ENCODE data around the gene LASP1NB.

The LASP1NB gene

GRCh38 chr17:38921756-38922411 lies 3.5 kb upstream of the LASP1NB start:
- FAIRE-seq (no peak), DNase-seq (ENCODE audit: low read depth in 1 of 2, low spot score in 2 of 2) (peak in 1 of 2 experiments; percentile 48)
- Histone ChIP-seq H2BK20ac (ENCODE audit: low read length) (no peak overlapping the region), H2AFZ (ENCODE audit: low read length) (no peak overlapping the region), H4K20me1 (replicated peaks in 1 of 2; ENCODE audit: control insufficient read depth in 1 of 2, insufficient read depth in 2 of 2, low read length in 2 of 2) (peaks cover 3 to 6% of the 10 kb centered on the region in 2 experiments), H3K36me3 (ENCODE audit: control insufficient read depth in 2 of 4, insufficient read depth in 4 of 4, low read length in 3 of 4) (peaks cover 6 to 15% (median 13%) of the 10 kb centered on the region in 4 experiments; a peak in 7 of 8 replicates), H3K27me3 (replicated peaks in 1 of 4; ENCODE audit: control insufficient read depth in 3 of 4, extremely low read depth in 1 of 4, insufficient read depth in 3 of 4, low read length in 3 of 4) (no peaks in the 10 kb centered on the region), H4K8ac (ENCODE audit: extremely low read depth, insufficient read depth, low read length) (no peak overlapping the region), H3K9me3 (ENCODE audit: insufficient read depth in 2 of 2, low read depth in 1 of 2, low read length in 1 of 2) (no peaks in the 10 kb centered on the region), H3K4ac (replicated peaks; ENCODE audit: insufficient read length, low read depth, low read length) (no peak overlapping the region), H3K4me3 (ENCODE audit: extremely low read depth in 1 of 4, insufficient read depth in 2 of 4, low read depth in 3 of 4, low read length in 4 of 4) (no peak overlapping the region), H2BK12ac (ENCODE audit: low read depth, low read length) (no peak overlapping the region), H3K9ac (replicated peaks in 1 of 4; ENCODE audit: extremely low read depth in 1 of 4, low read depth in 3 of 4, low read length in 3 of 4) (no peak overlapping the region), H2AK5ac (ENCODE audit: low read depth, low read length) (no peak overlapping the region; the same call in 1 of the 2 replicates), H2BK120ac (replicated peaks; ENCODE audit: low read depth, low read length) (no peak overlapping the region), H3K79me1 (ENCODE audit: low read depth, low read length) (no peaks in the 10 kb centered on the region), H3K18ac (ENCODE audit: extremely low read depth, low read length) (0 out of 2 replicates have a peak overlapping the region, but pooled peaks have one; percentile 53), H2BK5ac (ENCODE audit: low read depth, low read length) (peak overlapping the region; percentile 81; the same call in 1 of the 2 replicates), H2BK15ac (ENCODE audit: low read length) (peak overlapping the region; percentile 83; the same call in 1 of the 2 replicates), H3K4me2 (ENCODE audit: insufficient read depth in 1 of 2, low read depth in 2 of 2, low read length in 2 of 2) (no peak overlapping the region), H3K4me1 (replicated peaks in 1 of 4; ENCODE audit: control insufficient read depth in 3 of 4, insufficient read depth in 4 of 4, low read length in 3 of 4) (peaks cover 0 to 13% (median 9%) of the 10 kb centered on the region in 4 experiments; a peak in 6 of 7 replicates), H3K23me2 (ENCODE audit: low read depth, low read length) (no peaks in the 10 kb centered on the region), H3K79me2 (ENCODE audit: control insufficient read depth in 1 of 2, insufficient read depth in 2 of 2, low read length in 2 of 2) (no peaks in the 10 kb centered on the region), H3K56ac (replicated peaks; ENCODE audit: insufficient read length, low read depth, low read length) (no peak overlapping the region), H4K91ac (replicated peaks; ENCODE audit: insufficient read length, low read length) (no peak overlapping the region), H3K27ac (ENCODE audit: low read depth, low read length) (0 out of 2 replicates have a peak overlapping the region, but pooled peaks have one; percentile 53), H3K23ac (ENCODE audit: insufficient read length) (no peak overlapping the region), H3K14ac (ENCODE audit: insufficient read length) (no peak overlapping the region), H4K5ac (ENCODE audit: insufficient read length, low read depth, low read length) (no peak overlapping the region)
- TF ChIP-seq SIX5 (IDR thresholded peaks at IDR 0.05; ENCODE audit: low read depth, low read length) (no peak), CEBPB (IDR thresholded peaks at IDR 0.05; ENCODE audit: low read depth, low read length) (no peak), ATF3 (IDR thresholded peaks at IDR 0.05; ENCODE audit: insufficient read depth, low read depth, low read length) (no peak), POLR2AphosphoS5 (IDR thresholded peaks at IDR 0.05; ENCODE audit: low read depth, low read length) (peak; percentile 54; the same call in 1 of the 2 replicates)
- ChIA-PET POLR2A (ENCODE audit: partially characterized antibody) (interaction anchor here (1.1 to 14.4 kb wide), 10 partner anchors 9 to 178 kb away, joined by 3 to 98 read pairs (median 4); partner anchors contain the start of genes CWC25, LASP1 and RPL23), CTCF (ENCODE audit: partially characterized antibody) (interaction anchor here (0.6 to 5.2 kb wide), 16 partner anchors 9 to 323 kb away, joined by 3 to 36 read pairs (median 6); partner anchors contain the start of genes FBXO47 and PLXDC1)
- 86% methylated on average over 13 of the region's 13 CpGs; no CpG with 5 or more reads in 1 of the 2 experiments for WGBS, 2 experiments (ENCODE audit: extremely low coverage in 1 of 2, insufficient coverage in 1 of 2, insufficient read length in 1 of 2, insufficient replicate concordance in 2 of 2, low coverage in 1 of 2, low lambda C conversion rate in 2 of 2, missing lambda C conversion rate in 1 of 2)
